SU-DHL-6 (cell line): ENCODE data around the gene LTB4R.
A peak's percentile ranks its signal among the peaks of the same experiment; 100 is the strongest.

Experiments
- H2AFZ ChIP-seq: fragments of 200-600 bp; sonication (generic); 2 replicates; pipeline ENCODE4 v1.6.1; 2014; ENCODE audit warnings: low read depth, mild to moderate bottlenecking, moderate library complexity, mixed read lengths, antibody characterized with exemption, low read length; ENCODE audit not compliant: severe bottlenecking
- H3F3A ChIP-seq: fragments of 200-600 bp; shearing (Covaris generic); 2 replicates; pipeline ENCODE4 v1.6.0; 2016; ENCODE audit warnings: antibody characterized with exemption, mild to moderate bottlenecking; ENCODE audit not compliant: insufficient read depth
- H3K27ac ChIP-seq: fragments of 200-600 bp; sonication (generic); 2 replicates; pipeline ENCODE4 v1.5.1; 2016; ENCODE audit warnings: low read depth, mild to moderate bottlenecking, low read length, moderate library complexity, mixed read lengths
- H3K27me3 ChIP-seq: fragments of 200-600 bp; sonication (generic), shearing (Covaris generic); 2 replicates; pipeline ENCODE4 v1.6.0; 2014; ENCODE audit warnings: mild to moderate bottlenecking, low read length
- H3K36me3 ChIP-seq: fragments of 200-600 bp; sonication (generic); 2 replicates; pipeline ENCODE4 v1.6.1; 2014; ENCODE audit warnings: mild to moderate bottlenecking, low read length, mixed read lengths
- H3K4me2 ChIP-seq: fragments of 300-600, 200-600 bp; shearing (Covaris generic), sonication (generic); 2 replicates; pipeline ENCODE4 v1.6.0; 2014; ENCODE audit warnings: low read length, low read depth, mild to moderate bottlenecking; ENCODE audit not compliant: poor library complexity, severe bottlenecking
- H3K4me3 ChIP-seq: fragments of 200-600 bp; sonication (generic); 2 replicates; pipeline ENCODE4 v1.5.1; 2014; ENCODE audit warnings: antibody characterized with exemption, low read length, mild to moderate bottlenecking, mixed read lengths; ENCODE audit not compliant: insufficient read depth, poor library complexity, severe bottlenecking
- H3K79me2 ChIP-seq: fragments of 200-600 bp; sonication (generic); 2 replicates; pipeline ENCODE4 v1.6.1; 2014; ENCODE audit warnings: mild to moderate bottlenecking, low read length, moderate library complexity; ENCODE audit not compliant: insufficient read depth
- H3K9ac ChIP-seq: fragments of 200-600 bp; sonication (generic); 2 replicates; pipeline ENCODE4 v1.7.0; 2014; ENCODE audit warnings: mild to moderate bottlenecking, low read length
- H3K9me2 ChIP-seq: fragments of 200-600 bp; sonication (generic); replicated peaks from 2 replicates; pipeline ENCODE4 v1.6.1; 2014; ENCODE audit warnings: low read length; ENCODE audit not compliant: insufficient read depth
- H3K9me3 ChIP-seq: fragments of 200-600 bp; sonication (generic); 2 replicates; pipeline ENCODE4 v1.6.1; 2014; ENCODE audit warnings: low read length, mixed read lengths; ENCODE audit not compliant: insufficient read depth
- H4K20me1 ChIP-seq: fragments of 200-600 bp; sonication (generic); 2 replicates; pipeline ENCODE4 v1.6.1; 2014; ENCODE audit warnings: low read depth, mild to moderate bottlenecking, antibody characterized with exemption, low read length, moderate library complexity, mixed read lengths
- CTCF ChIP-seq: fragments of 200-600 bp; sonication (generic); IDR thresholded peaks from one replicate; pipeline ENCODE4 v1.5.1; 2017; ENCODE audit warnings: antibody characterized with exemption, mild to moderate bottlenecking, low read length, moderate library complexity; ENCODE audit not compliant: insufficient read depth, poor library complexity, severe bottlenecking
- EZH2phosphoT487 ChIP-seq: fragments of 200-600 bp; sonication (generic), shearing (Covaris generic); conservative IDR thresholded peaks from 2 replicates; pipeline ENCODE4 v1.6.1; 2018; ENCODE audit warnings: mild to moderate bottlenecking, antibody characterized with exemption, low read length, moderate library complexity, mixed read lengths

Gene LTB4R

DNA sequence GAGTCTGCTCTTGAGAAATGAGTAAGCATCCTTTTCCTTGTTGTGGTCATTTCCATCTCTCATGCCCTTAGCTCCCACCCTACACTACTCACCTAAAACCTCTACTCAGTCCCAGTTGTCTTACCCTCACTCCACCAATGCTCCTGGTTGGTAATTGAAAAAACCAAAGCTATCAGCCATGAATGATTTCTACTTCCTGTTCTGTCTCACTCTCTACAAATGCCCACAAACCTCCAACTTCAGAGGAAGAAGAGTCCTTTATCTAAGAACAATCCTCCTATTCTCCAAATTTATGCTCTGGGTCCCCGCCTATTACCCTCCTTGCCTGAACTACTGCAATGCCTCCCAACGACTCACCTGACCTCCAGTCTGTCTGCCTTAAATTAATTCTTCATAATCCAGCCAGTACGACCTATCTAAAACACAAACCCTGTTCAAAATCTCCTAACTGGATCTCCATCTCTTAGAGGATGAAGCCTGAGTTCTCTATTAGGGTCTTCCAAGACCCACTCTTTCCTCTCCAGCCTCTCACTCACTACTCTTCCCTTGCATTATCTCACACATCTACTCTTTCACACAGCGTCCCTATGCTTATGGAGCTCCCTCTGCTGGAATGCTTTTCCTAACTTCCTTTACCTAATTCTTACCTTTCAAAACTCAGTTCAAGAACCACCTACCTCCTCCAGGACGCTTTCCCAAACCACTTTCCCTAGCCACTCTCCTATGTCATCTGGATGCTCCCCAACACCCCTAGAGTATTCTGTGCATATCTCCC, 13.9 kb upstream of the LTB4R start:
- Histone ChIP-seq H3K9me2 (no peaks in the 10 kb centered on the region), H3K9me3 (no peaks in the 10 kb centered on the region), H3K27me3 (no peaks in the 10 kb centered on the region), H4K20me1 (no peaks in the 10 kb centered on the region), H3K4me2 (peak overlapping the region; percentile 17), H3K36me3 (peaks cover 2% of the 10 kb centered on the region; the same call in 1 of the 2 replicates), H3K79me2 (peaks cover 19% of the 10 kb centered on the region), H3K4me3 (no peak overlapping the region), H2AFZ (no peak overlapping the region), H3K27ac (peak overlapping the region; percentile 25; the same call in 1 of the 2 replicates), H3F3A (peaks cover 14% of the 10 kb centered on the region), H3K9ac (no peak overlapping the region)
- TF ChIP-seq EZH2phosphoT487 = no peak
- TF ChIP-seq CTCF = no peak

DNA sequence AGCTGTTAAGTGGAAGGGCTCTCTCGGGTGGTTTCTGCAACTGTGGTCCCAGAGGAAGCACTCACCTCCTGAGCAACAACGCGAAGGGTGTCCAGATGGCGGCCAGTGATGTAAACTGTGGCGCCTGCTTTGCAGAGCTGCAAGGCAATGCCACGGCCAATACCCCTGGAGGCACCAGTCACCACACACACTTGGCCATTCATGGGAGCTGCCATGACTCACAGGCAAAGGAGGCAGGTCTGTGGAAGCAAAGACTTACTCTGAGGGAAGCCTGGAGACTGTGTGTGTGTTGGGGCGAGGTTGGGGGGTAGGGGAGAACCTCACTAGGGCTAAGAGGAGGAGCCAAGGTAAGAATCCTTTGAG, 12.4 kb upstream of the LTB4R start:
- Histone ChIP-seq H3K36me3 (peaks cover 2% of the 10 kb centered on the region; the same call in 1 of the 2 replicates), H3K9me3 (no peaks in the 10 kb centered on the region), H3K27ac (peak overlapping the region; percentile 42), H4K20me1 (no peaks in the 10 kb centered on the region), H3K79me2 (peaks cover 19% of the 10 kb centered on the region), H3K4me3 (peak overlapping the region; percentile 88), H3K4me2 (peak overlapping the region; percentile 84), H3K9me2 (no peaks in the 10 kb centered on the region), H3K9ac (peak overlapping the region; percentile 89), H3K27me3 (no peaks in the 10 kb centered on the region), H2AFZ (no peak overlapping the region), H3F3A (peaks cover 14% of the 10 kb centered on the region)
- TF ChIP-seq EZH2phosphoT487 = no peak
- TF ChIP-seq CTCF = no peak

GRCh38 chr14:24299255-24300191, 11.8 kb upstream of the LTB4R start, which contains the start of the genes DHRS1 and NOP9:
DHRS1 (minus strand) TSS chr14:24299780; CDS start chr14:24299106, 674 bp downstream.
NOP9 (plus strand) TSS chr14:24299850; CDS start chr14:24299955, 105 bp downstream.
- Histone ChIP-seq H2AFZ (peak within 1 kb of the TSS; percentile 82), H3K9me2 (no peaks in the 10 kb centered on the region), H3F3A (peaks cover 14% of the 10 kb centered on the region), H3K4me2 (peak within 1 kb of the TSS; percentile 84), H4K20me1 (no peaks in the 10 kb centered on the region), H3K79me2 (peaks cover 19% of the 10 kb centered on the region), H3K9ac (peak within 1 kb of the TSS; percentile 89), H3K27ac (peak within 1 kb of the TSS; percentile 42), H3K9me3 (no peaks in the 10 kb centered on the region), H3K27me3 (no peaks in the 10 kb centered on the region), H3K36me3 (peaks cover 2% of the 10 kb centered on the region; the same call in 1 of the 2 replicates), H3K4me3 (peak within 1 kb of the TSS; percentile 88)
- no peak for TF ChIP-seq EZH2phosphoT487
